Mucosa of descending colon (tissue), 3 donors: ENCODE measurements around the gene CD22. TPM values are rescaled to one million over a fixed set of nuclear protein-coding genes. Genes with fewer than 3 reads are reported as not detected.

ENCODE experiments used
- ATAC-seq: fragments of 200-7000 bp; cut with Tn5 transposase; one replicate; pipeline ENCODE4 v1.9.1; 2020; ENCODE audit warnings: mild to moderate bottlenecking, moderate library complexity
- DNase-seq, 3 donors: peaks; one replicate each; pipeline ENCODE4 v3.0.0-alpha.2; 2020
- H3K36me3 ChIP-seq: fragments of 200-600 bp; one replicate; pipeline ENCODE4 v1.8.0; 2021; ENCODE audit warnings: low read depth, mild to moderate bottlenecking
- H3K4me1 ChIP-seq: fragments of 200-600 bp; one replicate; pipeline ENCODE4 v1.8.0; 2021; ENCODE audit warnings: low read depth, mild to moderate bottlenecking
- H3K4me3 ChIP-seq: fragments of 200-600 bp; one replicate; pipeline ENCODE4 v1.8.0; 2021; ENCODE audit warnings: mild to moderate bottlenecking
- H3K9me3 ChIP-seq: fragments of 200-600 bp; one replicate; pipeline ENCODE4 v1.8.0; 2021; ENCODE audit warnings: mild to moderate bottlenecking
- intact Hi-C, 2 donors: fragments of 100-400 bp; cut with DNase I in 1 of 2; cut with micrococcal nuclease in 1 of 2; formaldehyde crosslinking; loops; one replicate each; pipeline versions ENCODE4 v1.11.0 to v1.11.1; 2022; cut with DNase I, micrococcal nuclease
- total RNA-seq, 3 donors: library from RNA; stranded (reverse); fragmentation: NEBNext Ultra II Directional in 2 of 3; extraction: Animal tissue kit (Norgen Biotek cat#: 25700) in 2 of 3; gene quantifications; one replicate each; pipeline versions ENCODE4 v1.2.1 to v1.2.4, GENCODE V29; 2021 to 2023
- TF ChIP-seq, protein P1 (sequence below): fragments of 200-600 bp; IDR thresholded peaks from one replicate; pipeline ENCODE4 v1.8.0; 2022; ENCODE audit warnings: antibody characterized with exemption, mild to moderate bottlenecking
- donor health status: DM: no; HTN: no; CAD: no; lungs with moderate emphysema.
- donor health status: DM: no; HTN: no; CAD: no.
- donor health status: DM: no; HTN: yes; CAD: no.

Gene CD22
- total RNA-seq, 3 donors from 2014 or later = 2.2 to 5.7 (median 4.1) TPM

DNA sequence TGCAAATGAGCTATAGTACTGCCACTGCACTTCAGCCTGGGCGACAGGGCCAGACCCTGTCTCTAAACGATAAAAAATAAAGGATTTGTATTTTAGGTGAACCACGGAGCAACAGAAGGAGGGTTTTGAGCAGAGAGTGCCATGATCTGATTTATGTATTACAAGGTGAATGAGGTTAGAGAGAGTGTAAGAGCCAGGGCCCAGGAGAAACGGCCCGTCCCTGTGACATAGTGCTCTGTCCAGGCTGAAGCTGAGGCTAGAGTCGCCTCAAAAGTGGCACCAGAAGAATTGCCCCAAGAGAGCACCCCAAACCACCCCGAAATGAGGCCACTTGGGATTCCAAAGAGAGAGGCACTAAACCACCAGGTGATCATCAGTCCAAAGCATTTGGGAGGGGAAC, 20.1 kb upstream of the CD22 start:
- DNase-seq = no peak
- Histone ChIP-seq H3K9me3 (no peaks in the 10 kb centered on the region), H3K4me3 (no peak overlapping the region), H3K36me3 (no peaks in the 10 kb centered on the region), H3K4me1 (no peaks in the 10 kb centered on the region)
- ATAC-seq = no peak
- TF ChIP-seq, protein P1, sequence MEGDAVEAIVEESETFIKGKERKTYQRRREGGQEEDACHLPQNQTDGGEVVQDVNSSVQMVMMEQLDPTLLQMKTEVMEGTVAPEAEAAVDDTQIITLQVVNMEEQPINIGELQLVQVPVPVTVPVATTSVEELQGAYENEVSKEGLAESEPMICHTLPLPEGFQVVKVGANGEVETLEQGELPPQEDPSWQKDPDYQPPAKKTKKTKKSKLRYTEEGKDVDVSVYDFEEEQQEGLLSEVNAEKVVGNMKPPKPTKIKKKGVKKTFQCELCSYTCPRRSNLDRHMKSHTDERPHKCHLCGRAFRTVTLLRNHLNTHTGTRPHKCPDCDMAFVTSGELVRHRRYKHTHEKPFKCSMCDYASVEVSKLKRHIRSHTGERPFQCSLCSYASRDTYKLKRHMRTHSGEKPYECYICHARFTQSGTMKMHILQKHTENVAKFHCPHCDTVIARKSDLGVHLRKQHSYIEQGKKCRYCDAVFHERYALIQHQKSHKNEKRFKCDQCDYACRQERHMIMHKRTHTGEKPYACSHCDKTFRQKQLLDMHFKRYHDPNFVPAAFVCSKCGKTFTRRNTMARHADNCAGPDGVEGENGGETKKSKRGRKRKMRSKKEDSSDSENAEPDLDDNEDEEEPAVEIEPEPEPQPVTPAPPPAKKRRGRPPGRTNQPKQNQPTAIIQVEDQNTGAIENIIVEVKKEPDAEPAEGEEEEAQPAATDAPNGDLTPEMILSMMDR = no peak
- intact Hi-C loops = no loop called here

DNA sequence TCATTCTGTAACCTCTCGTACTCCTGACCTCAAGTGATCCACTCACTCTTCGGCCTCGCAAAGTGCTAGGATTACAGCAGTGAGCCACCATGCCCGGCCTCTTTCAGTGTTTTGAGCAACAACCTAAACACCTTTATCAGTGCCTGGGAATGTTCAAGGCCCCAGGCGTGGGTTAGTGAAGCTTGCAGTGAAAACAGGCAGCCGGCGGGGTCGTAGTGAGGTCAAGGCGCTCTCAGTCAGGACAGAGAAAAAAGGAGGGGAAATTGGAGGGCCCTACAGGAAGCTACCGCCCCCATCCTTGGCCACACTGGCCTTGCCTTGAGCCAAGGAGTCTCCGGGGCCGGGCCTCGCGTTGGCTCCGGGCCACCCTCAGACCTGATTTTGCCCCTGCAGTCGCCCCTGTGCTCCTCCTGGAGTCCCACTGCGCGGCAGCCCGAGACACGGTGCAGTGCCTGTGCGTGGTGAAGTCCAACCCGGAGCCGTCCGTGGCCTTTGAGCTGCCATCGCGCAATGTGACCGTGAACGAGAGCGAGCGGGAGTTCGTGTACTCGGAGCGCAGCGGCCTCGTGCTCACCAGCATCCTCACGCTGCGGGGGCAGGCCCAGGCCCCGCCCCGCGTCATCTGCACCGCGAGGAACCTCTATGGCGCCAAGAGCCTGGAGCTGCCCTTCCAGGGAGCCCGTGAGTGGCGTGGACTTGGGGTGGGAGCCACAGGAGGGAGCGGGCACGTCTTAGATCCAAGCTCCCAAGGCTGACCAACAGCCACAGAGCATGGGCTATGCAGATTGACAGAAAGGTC, 19.3 kb upstream of the CD22 start:
- ATAC-seq (no peak), DNase-seq (peak in 1 of 3 donors; percentile 58)
- TF ChIP-seq, protein P1 = no peak
- no peaks in the 10 kb centered on the region for H3K36me3 ChIP-seq
- intact Hi-C loops = no loop called here
- no peaks in the 10 kb centered on the region for H3K9me3 ChIP-seq
- H3K4me1 ChIP-seq = no peaks in the 10 kb centered on the region
- H3K4me3 ChIP-seq = no peak overlapping the region

DNA sequence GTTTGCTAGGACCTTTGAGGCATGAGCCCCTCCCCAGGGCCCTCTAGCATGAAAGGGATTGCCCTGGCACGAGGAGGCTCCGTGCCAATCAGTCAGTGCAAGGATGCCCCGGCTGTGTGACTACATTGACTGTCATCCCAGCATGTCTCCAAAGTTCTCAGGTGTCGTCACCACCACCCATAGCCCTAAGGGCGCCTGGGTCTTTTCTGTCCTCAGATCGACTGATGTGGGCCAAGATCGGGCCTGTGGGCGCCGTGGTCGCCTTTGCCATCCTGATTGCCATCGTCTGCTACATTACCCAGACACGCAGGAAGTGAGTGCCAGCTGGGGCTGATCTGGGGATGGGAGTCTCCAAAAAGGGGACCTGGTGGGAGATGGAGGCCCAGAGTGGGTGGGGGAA, 18.7 kb upstream of the CD22 start:
- no peak for ATAC-seq
- intact Hi-C loops = no loop called here
- DNase-seq = no peak
- H3K36me3 ChIP-seq = no peaks in the 10 kb centered on the region
- no peaks in the 10 kb centered on the region for H3K4me1 ChIP-seq
- TF ChIP-seq, protein P1 = no peak
- H3K4me3 ChIP-seq = no peak overlapping the region
- no peaks in the 10 kb centered on the region for H3K9me3 ChIP-seq

DNA sequence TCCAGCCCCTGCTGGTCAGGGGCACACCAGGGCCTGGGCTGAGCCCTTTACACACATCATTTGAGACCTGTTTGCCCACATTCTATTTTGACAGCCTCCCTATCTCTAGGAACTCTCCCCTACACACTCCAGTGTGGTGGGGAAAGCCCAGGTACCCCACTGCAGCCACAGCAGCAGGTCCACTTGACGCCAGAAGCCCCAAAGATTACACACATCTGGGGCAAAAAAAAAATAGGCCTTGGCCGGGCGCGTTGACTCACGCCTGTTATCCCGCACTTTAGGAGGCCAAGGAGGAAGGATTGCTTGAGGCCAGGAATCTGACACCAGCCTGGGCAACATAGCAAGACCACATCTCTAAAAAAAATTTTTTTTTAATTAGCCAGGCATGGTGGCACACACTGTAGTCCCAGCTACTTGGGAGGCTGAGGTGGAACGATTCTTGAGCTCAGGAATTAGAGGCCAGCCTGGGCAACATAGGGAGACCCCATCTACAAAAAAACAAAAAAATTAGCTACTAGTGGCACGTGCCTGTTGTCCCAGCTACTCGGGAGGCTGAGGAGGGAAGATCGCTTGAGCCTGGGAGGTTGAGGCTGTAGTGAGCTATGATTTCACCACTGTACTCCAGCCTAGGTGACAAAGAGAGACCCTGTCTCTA, 18.0 kb upstream of the CD22 start:
- intact Hi-C loops = no loop called here
- H3K36me3 ChIP-seq = no peaks in the 10 kb centered on the region
- DNase-seq = no peak
- no peaks in the 10 kb centered on the region for H3K9me3 ChIP-seq
- TF ChIP-seq, protein P1 = no peak
- ATAC-seq = no peak
- no peaks in the 10 kb centered on the region for H3K4me1 ChIP-seq
- no peak overlapping the region for H3K4me3 ChIP-seq

DNA sequence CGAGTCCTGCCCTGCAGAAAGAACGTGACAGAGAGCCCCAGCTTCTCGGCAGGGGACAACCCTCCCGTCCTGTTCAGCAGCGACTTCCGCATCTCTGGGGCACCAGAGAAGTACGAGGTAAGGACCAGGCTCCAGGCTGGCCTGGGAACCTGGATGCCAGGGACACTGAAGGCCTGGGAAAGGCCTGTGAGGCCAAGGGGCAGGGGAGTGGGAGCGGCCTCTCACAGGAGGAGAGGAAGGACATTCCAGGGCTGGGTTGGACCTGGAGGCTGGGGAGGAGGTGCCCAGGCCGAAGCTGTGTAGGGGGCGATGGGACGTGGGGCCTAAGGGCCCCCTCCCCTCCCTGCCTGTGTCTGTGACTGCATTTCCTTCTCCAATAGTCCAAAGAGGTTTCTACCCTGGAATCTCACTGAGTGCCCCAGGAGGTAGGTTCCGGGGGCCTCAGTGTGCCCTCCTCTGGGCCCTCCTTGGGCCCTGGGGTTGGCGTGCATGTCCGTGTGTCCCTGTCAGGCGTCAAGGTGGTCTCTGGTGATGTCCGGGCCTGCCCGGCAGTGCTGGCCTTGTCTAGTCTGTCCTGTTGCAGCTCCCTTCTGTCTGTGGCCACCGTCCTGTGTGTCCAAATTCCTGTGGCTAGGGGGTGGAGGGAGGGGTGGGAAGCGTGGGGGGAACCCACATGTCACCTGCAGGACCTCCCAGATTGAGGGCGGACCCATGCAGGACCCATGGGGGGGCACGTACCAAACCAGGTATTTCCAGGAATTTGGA, 16.9 kb upstream of the CD22 start:
- Histone ChIP-seq H3K4me3 (no peak overlapping the region), H3K4me1 (no peaks in the 10 kb centered on the region), H3K36me3 (no peaks in the 10 kb centered on the region), H3K9me3 (no peaks in the 10 kb centered on the region)
- no peak for DNase-seq
- no peak for ATAC-seq
- TF ChIP-seq, protein P1 = no peak
- intact Hi-C loops = no loop called here
